BLaER1 treated with 17β-estradiol and CSF1 and Interleukin-3, amounts not matched to agents 10 nM and 100 nM (cell line): ENCODE measurements around the gene ZNF425.

Experiments used
- H3K27ac ChIP-seq, 11 experiments: shearing (Covaris generic); formaldehyde crosslinking; 2 replicates each; pipeline ENCODE4 v1.8.1; 2022
- H3K27me3 ChIP-seq, 11 experiments: shearing (Covaris generic); formaldehyde crosslinking; 2 replicates each; pipeline ENCODE4 v1.8.1; 2022
- H3K36me3 ChIP-seq, 11 experiments: shearing (Covaris generic); formaldehyde crosslinking; 2 replicates each; pipeline ENCODE4 v1.8.1; 2022
- H3K4me1 ChIP-seq, 10 experiments: shearing (Covaris generic); formaldehyde crosslinking; 2 replicates each; pipeline ENCODE4 v1.8.1; 2022
- H3K4me2 ChIP-seq, 11 experiments: shearing (Covaris generic); formaldehyde crosslinking; 2 replicates each; pipeline ENCODE4 v1.8.1; 2022
- H3K4me3 ChIP-seq, 10 experiments: shearing (Covaris generic); formaldehyde crosslinking; 2 replicates each; pipeline ENCODE4 v1.8.1; 2022
- H3K9ac ChIP-seq, 11 experiments: shearing (Covaris generic); formaldehyde crosslinking; 2 replicates each; pipeline ENCODE4 v1.8.1; 2022
- H3K9me3 ChIP-seq, 11 experiments: shearing (Covaris generic); formaldehyde crosslinking; replicated peaks in 1 of 11; 2 replicates each; pipeline ENCODE4 v1.8.1; 2022
- H4K20me1 ChIP-seq, 11 experiments: shearing (Covaris generic); formaldehyde crosslinking; 2 replicates each; pipeline ENCODE4 v1.8.1; 2022
- Cebpa-rat ChIP-seq, 11 experiments: shearing (Covaris generic); IDR thresholded peaks; 2 replicates each; pipeline ENCODE4 v1.8.1; 2022

Gene ZNF425

DNA sequence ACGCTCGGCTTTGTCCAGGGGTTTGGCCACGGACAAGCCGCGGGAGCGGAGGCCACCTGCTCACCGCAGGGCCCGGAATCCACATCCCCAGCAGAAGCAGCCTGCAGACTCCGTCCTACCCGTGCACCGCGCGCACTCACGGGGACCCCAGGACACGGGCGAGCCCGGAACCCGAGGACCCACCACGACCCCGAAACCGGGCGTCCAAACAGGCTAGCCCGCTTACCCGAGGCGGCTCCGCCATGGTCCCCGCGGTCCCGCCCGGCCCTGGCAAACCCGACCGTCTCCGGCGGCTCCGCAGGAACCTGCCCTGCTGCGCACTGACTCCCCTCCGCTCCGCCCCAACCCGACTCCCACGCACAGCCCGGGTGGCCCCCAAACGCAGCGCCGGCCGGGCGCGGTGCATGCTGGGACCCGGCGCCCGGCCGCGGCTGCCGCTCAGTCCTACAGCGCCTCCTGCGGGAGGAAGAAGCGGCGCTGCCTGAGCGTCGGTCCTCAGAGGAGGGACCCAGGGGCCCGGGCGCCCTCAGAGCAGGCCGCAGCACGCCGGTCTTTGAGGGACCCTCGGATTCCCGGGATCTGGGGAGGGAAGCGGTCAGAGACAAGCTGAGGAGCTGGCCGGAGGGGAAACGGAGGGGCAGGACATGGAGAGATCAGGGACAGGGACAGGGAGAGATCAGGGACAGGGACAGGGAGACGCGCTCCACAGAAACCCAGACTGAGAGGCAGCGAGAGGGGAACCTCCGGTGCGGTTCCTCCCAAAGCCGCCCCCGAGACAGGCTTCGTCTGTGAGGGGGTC lies 35.5 kb downstream of the ZNF425 start, which contains the start of gene ZNF786:
TSS of gene ZNF786 (minus strand) at position 322 of the 799 bp plus-strand sequence. CDS start at position 244, 78 bp downstream.
- Histone ChIP-seq H3K27ac (peak within 1 kb of the TSS; percentile 90 to 97 (median 93)), H4K20me1 (no peaks in the 10 kb centered on the region), H3K9me3 (peaks cover 0 to 25% (median 20%) of the 10 kb centered on the region in 11 experiments; a peak in 19 of 22 replicates), H3K9ac (peak within 1 kb of the TSS; percentile 84 to 96 (median 92)), H3K4me2 (peak within 1 kb of the TSS; percentile 71 to 97 (median 85)), H3K36me3 (peaks cover 0 to 30% (median 22%) of the 10 kb centered on the region in 11 experiments; a peak in 17 of 22 replicates), H3K4me1 (peaks cover 31 to 49% (median 42%) of the 10 kb centered on the region in 10 experiments), H3K27me3 (no peaks in the 10 kb centered on the region), H3K4me3 (peak within 1 kb of the TSS; percentile 81 to 99 (median 91))
- TF ChIP-seq Cebpa-rat (IDR thresholded peaks at IDR 0.05), result no peak

DNA sequence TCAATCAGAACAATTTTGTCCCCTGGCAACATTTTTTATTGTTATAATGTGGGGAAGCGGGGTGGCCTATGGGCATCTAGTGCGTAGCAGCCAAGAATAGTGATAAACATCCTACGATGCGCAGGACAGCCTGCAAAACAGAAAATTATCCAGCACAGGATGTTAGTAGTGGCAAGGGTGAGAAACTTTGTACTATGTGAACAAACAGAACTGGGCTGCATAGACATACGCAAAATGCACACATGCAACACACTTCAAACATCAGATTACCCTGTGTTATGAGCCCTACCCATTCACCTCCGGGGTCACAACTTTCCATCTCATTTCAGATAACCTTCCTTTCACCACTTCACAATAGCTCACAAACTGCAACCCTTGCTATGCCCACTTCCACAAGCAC lies 38.7 kb downstream of the ZNF425 start:
- Histone ChIP-seq H3K9ac (no peak overlapping the region), H3K4me3 (no peak overlapping the region), H3K27me3 (no peaks in the 10 kb centered on the region), H3K4me2 (peak overlapping the region in 3 of 11 experiments; percentile 62 to 85 (median 63); a peak in 5 of 22 replicates), H3K9me3 (peaks cover 31 to 57% (median 52%) of the 10 kb centered on the region in 11 experiments), H4K20me1 (no peaks in the 10 kb centered on the region), H3K27ac (peak overlapping the region in 2 of 11 experiments; percentile 16 to 92; a peak in 3 of 22 replicates), H3K4me1 (peaks cover 23 to 54% (median 32%) of the 10 kb centered on the region in 10 experiments), H3K36me3 (peaks cover 14 to 63% (median 54%) of the 10 kb centered on the region in 11 experiments)
- no peak for TF ChIP-seq Cebpa-rat (IDR thresholded peaks at IDR 0.05)

GRCh38 chr7:149085866-149086265 lies 40.3 kb downstream of the ZNF425 start:
- H3K9me3 ChIP-seq, result peaks cover 40 to 70% (median 61%) of the 10 kb centered on the region in 11 experiments
- peak overlapping the region in 2 of 11 experiments; percentile 17 to 41; a peak in 2 of 22 replicates for H3K27ac ChIP-seq
- no peak overlapping the region for H3K9ac ChIP-seq
- peaks cover 14 to 76% (median 56%) of the 10 kb centered on the region in 11 experiments for H3K36me3 ChIP-seq
- peak overlapping the region in 4 of 11 experiments; percentile 3 to 69 (median 50); a peak in 6 of 22 replicates for H3K4me2 ChIP-seq
- H3K4me1 ChIP-seq, result peaks cover 12 to 52% (median 23%) of the 10 kb centered on the region in 10 experiments; a peak in 19 of 20 replicates
- no peaks in the 10 kb centered on the region for H4K20me1 ChIP-seq
- H3K4me3 ChIP-seq, result peak overlapping the region in 1 of 10 experiments; percentile 14; a peak in 1 of 20 replicates
- H3K27me3 ChIP-seq, result no peaks in the 10 kb centered on the region
- TF ChIP-seq Cebpa-rat (IDR thresholded peaks at IDR 0.05), result no peak

DNA sequence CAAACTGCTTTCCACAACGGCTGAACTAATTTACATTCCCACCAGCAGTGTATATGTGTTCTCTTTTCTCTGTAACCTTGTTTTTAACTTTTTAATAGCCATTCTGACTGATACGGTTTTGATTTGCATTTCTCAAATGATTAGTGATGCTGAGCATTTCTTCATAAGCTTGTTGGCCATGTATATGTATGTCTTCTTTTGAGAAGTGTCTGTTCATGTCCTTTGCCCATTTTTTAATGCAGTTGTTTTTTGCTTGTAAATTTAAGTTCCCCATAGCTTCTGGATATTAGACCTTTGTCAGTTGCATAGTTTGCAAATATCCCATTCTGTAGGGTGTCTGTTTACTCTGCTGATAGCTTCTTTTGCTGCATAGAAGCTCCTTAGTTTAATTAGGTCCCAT lies 41.7 kb downstream of the ZNF425 start:
- H3K4me3 ChIP-seq, result no peak overlapping the region
- peaks cover 6 to 47% (median 17%) of the 10 kb centered on the region in 10 experiments; a peak in 18 of 20 replicates for H3K4me1 ChIP-seq
- H3K27me3 ChIP-seq, result no peaks in the 10 kb centered on the region
- H3K27ac ChIP-seq, result no peak overlapping the region
- H3K9ac ChIP-seq, result no peak overlapping the region
- TF ChIP-seq Cebpa-rat (IDR thresholded peaks at IDR 0.05), result no peak
- no peaks in the 10 kb centered on the region for H4K20me1 ChIP-seq
- H3K4me2 ChIP-seq, result no peak overlapping the region
- H3K36me3 ChIP-seq, result peaks cover 25 to 91% (median 71%) of the 10 kb centered on the region in 11 experiments
- peaks cover 40 to 81% (median 67%) of the 10 kb centered on the region in 11 experiments for H3K9me3 ChIP-seq

DNA sequence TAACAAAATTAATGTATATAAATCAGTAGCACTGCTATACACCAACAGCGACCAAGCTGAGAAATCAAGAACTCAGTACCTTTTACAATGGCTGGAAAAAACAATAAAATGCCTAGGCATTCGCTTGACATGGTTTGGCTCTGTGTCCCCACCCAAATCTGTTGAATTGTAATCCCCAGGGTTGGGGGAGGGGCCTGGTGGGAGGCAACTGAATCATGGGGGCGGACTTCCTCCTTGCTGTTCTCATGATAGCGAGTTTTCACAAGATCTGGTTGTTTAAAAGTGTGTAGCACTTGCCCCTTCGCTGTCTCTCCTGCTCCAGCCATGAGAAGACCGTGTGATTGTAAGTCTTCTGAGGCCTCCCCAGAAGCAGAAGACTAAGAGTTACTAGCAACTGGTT lies 44.2 kb downstream of the ZNF425 start:
- H3K4me2 ChIP-seq, result peak overlapping the region in 2 of 11 experiments; percentile 13 to 20; a peak in 1 of 22 replicates
- H3K27me3 ChIP-seq, result no peaks in the 10 kb centered on the region
- no peak overlapping the region for H3K27ac ChIP-seq
- peaks cover 0 to 29% (median 0%) of the 10 kb centered on the region in 10 experiments; a peak in 6 of 20 replicates for H3K4me1 ChIP-seq
- H4K20me1 ChIP-seq, result no peaks in the 10 kb centered on the region
- H3K36me3 ChIP-seq, result peaks cover 35 to 98% (median 89%) of the 10 kb centered on the region in 11 experiments
- H3K9me3 ChIP-seq, result peaks cover 40 to 72% (median 62%) of the 10 kb centered on the region in 11 experiments
- no peak for TF ChIP-seq Cebpa-rat (IDR thresholded peaks at IDR 0.05)
- no peak overlapping the region for H3K4me3 ChIP-seq
- no peak overlapping the region for H3K9ac ChIP-seq

DNA sequence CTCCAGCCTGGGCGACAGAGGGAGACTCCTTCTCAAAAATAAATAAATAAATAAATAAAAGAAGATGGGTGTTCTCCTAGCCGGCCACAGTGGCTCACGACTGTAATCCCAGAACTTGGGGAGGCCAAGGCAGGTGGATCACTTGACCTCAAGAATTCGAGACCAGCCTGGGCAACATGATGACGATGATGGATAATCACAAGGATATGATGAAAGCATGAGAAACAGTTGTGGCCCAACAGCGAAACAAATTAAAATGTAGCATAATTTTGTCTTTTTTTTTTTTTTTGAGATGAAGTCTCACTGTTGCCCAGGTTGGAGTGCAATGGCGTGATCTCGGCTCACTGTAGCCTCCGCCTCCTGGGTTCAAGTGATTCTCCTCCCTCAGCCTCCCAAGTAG lies 48.5 kb downstream of the ZNF425 start:
- peaks cover 4 to 31% (median 19%) of the 10 kb centered on the region in 11 experiments for H3K9me3 ChIP-seq
- no peak overlapping the region for H3K4me3 ChIP-seq
- no peak overlapping the region for H3K4me2 ChIP-seq
- peaks cover under 1 to 30% (median 15%) of the 10 kb centered on the region in 10 experiments; a peak in 14 of 20 replicates for H3K4me1 ChIP-seq
- peaks cover 32 to 81% (median 66%) of the 10 kb centered on the region in 11 experiments for H3K36me3 ChIP-seq
- H3K9ac ChIP-seq, result no peak overlapping the region
- H3K27ac ChIP-seq, result no peak overlapping the region
- H4K20me1 ChIP-seq, result no peaks in the 10 kb centered on the region; a peak in 1 of 22 replicates
- no peaks in the 10 kb centered on the region for H3K27me3 ChIP-seq
- TF ChIP-seq Cebpa-rat (IDR thresholded peaks at IDR 0.05), result no peak

DNA sequence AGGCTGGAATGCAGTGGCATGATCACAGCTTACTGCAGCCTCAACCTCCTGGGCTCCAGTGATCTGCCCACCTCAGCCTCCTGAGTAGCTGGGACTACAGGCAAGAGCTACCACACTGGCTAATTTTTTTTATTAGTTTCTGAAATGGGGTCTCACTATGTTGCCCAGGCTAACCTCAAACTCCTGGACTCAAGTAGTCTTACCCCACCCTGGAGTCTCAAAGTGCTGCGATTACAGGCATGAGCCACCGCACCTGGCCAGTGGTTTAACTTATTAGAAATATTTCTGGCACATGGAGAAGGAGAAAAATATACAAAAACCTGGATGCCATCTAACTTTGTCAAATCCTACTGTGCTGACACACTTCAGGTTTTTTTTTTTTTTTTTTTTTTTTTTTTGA lies 50.8 kb downstream of the ZNF425 start:
- Histone ChIP-seq H3K4me2 (0 out of 22 replicates have a peak overlapping the region, but pooled peaks of 1 of the 11 experiments have one; percentile 18), H3K9ac (no peak overlapping the region; a peak in 1 of 22 replicates), H3K4me3 (no peak overlapping the region), H3K27me3 (no peaks in the 10 kb centered on the region), H3K4me1 (peaks cover 14 to 36% (median 27%) of the 10 kb centered on the region in 10 experiments), H3K27ac (peak overlapping the region in 5 of 11 experiments; percentile 1 to 48 (median 11); a peak in 5 of 22 replicates), H4K20me1 (no peaks in the 10 kb centered on the region; a peak in 3 of 22 replicates), H3K36me3 (peaks cover 49 to 86% (median 76%) of the 10 kb centered on the region in 11 experiments), H3K9me3 (peaks cover 5 to 27% (median 16%) of the 10 kb centered on the region in 11 experiments; a peak in 21 of 22 replicates)
- no peak for TF ChIP-seq Cebpa-rat (IDR thresholded peaks at IDR 0.05)

GRCh38 chr7:149074116-149074885 lies 51.8 kb downstream of the ZNF425 start:
- peak overlapping the region in 8 of 11 experiments; percentile 4 to 58 (median 16); a peak in 9 of 22 replicates for H3K4me2 ChIP-seq
- no peaks in the 10 kb centered on the region; a peak in 3 of 22 replicates for H4K20me1 ChIP-seq
- H3K9me3 ChIP-seq, result peaks cover 5 to 21% (median 15%) of the 10 kb centered on the region in 11 experiments; a peak in 21 of 22 replicates
- peak overlapping the region in 9 of 11 experiments; percentile 1 to 52 (median 37); a peak in 11 of 22 replicates for H3K27ac ChIP-seq
- H3K4me3 ChIP-seq, result no peak overlapping the region
- H3K36me3 ChIP-seq, result peaks cover 53 to 87% (median 75%) of the 10 kb centered on the region in 11 experiments
- H3K9ac ChIP-seq, result peak overlapping the region in 3 of 11 experiments; percentile 15 to 25 (median 16); a peak in 1 of 22 replicates
- H3K4me1 ChIP-seq, result peaks cover 21 to 45% (median 29%) of the 10 kb centered on the region in 10 experiments
- H3K27me3 ChIP-seq, result no peaks in the 10 kb centered on the region
- TF ChIP-seq Cebpa-rat (IDR thresholded peaks at IDR 0.05), result no peak
